HG03354 (cell line): Measurements from ENCODE around the gene ISG20L2.

ENCODE experiments used
- ATAC-seq: cut with Tn5 transposase; IDR thresholded peaks from one replicate; pipeline ENCODE4 v1.9.1; 2021; ENCODE audit warnings: mild to moderate bottlenecking; ENCODE audit not compliant: unreplicated experiment, poor library complexity, severe bottlenecking

Gene ISG20L2

GRCh38 chr1:156693848-156694689, 34.5 kb downstream of the ISG20L2 start:
- no peak for ATAC-seq

GRCh38 chr1:156692925-156693847, 35.4 kb downstream of the ISG20L2 start:
- no peak for ATAC-seq

- no peak for ATAC-seq
Measured at GRCh38 chr1:156692441-156692924, 36.1 kb downstream of the ISG20L2 start.

GRCh38 chr1:156691665-156692440, 36.7 kb downstream of the ISG20L2 start:
- no peak for ATAC-seq

- ATAC-seq: no peak
Measured at GRCh38 chr1:156691191-156691590, 37.4 kb downstream of the ISG20L2 start.

GRCh38 chr1:156690675-156691036, 37.9 kb downstream of the ISG20L2 start:
- no peak for ATAC-seq

GRCh38 chr1:156689953-156690674, 38.5 kb downstream of the ISG20L2 start:
- no peak for ATAC-seq

- ATAC-seq: no peak
Measured at GRCh38 chr1:156689035-156689952, 39.3 kb downstream of the ISG20L2 start.

- no peak for ATAC-seq
Measured at GRCh38 chr1:156684227-156684782, 44.3 kb downstream of the ISG20L2 start.

GRCh38 chr1:156682166-156682890, 46.2 kb downstream of the ISG20L2 start:
- no peak for ATAC-seq

GRCh38 chr1:156681196-156681960, 47.2 kb downstream of the ISG20L2 start:
- ATAC-seq: no peak

- no peak for ATAC-seq
Measured at GRCh38 chr1:156680056-156680455, 48.5 kb downstream of the ISG20L2 start.

GRCh38 chr1:156677616-156678596, 50.7 kb downstream of the ISG20L2 start:
- no peak for ATAC-seq

GRCh38 chr1:156676820-156677615, 51.5 kb downstream of the ISG20L2 start, which contains the start of gene NES:
Gene NES (minus strand): TSS chr1:156677407. CDS start chr1:156677264, 143 bp downstream.
- ATAC-seq: no peak
